ENCODE measurements around the gene INTS2. TPM values are rescaled to one million over a fixed set of nuclear protein-coding genes. Genes with fewer than 3 reads are reported as not detected.
"Not testable (repeated sequence)": the region's sequence is repeated elsewhere in the genome, so short reads cannot be mapped to it uniquely, and the experiment has no call there.

Gene INTS2
- total RNA-seq, 1 donor from 2014 or later, result 16.9 TPM

- no peak for TF ChIP-seq CTCF (IDR thresholded peaks at IDR 0.05; ENCODE audit: unreplicated experiment)
- no peaks in the 10 kb centered on the region for H3K4me1 Mint-ChIP-seq (ENCODE audit: low read depth)
- H3K36me3 Mint-ChIP-seq (ENCODE audit: insufficient read depth), result peaks cover 12% of the 10 kb centered on the region
- H3K27ac Mint-ChIP-seq, result no peak overlapping the region
- no peaks in the 10 kb centered on the region for H3K27me3 Mint-ChIP-seq
- no peak overlapping the region for H3K4me3 Mint-ChIP-seq (ENCODE audit: low read depth)
- DNase-seq (ENCODE audit: low spot score, unreplicated experiment), result no peak
- no peaks in the 10 kb centered on the region for H3K9me3 Mint-ChIP-seq (ENCODE audit: low read depth)
These were observed 15.3 kb upstream of the INTS2 start for GRCh38 chr17:61943117-61943516.

GRCh38 chr17:61942085-61942484 is 14.3 kb upstream of the INTS2 start:
- H3K4me3 Mint-ChIP-seq (ENCODE audit: low read depth), result no peak overlapping the region
- no peak overlapping the region for H3K27ac Mint-ChIP-seq
- TF ChIP-seq CTCF (IDR thresholded peaks at IDR 0.05; ENCODE audit: unreplicated experiment), result no peak
- no peaks in the 10 kb centered on the region for H3K27me3 Mint-ChIP-seq
- H3K36me3 Mint-ChIP-seq (ENCODE audit: insufficient read depth), result peaks cover 12% of the 10 kb centered on the region
- H3K4me1 Mint-ChIP-seq (ENCODE audit: low read depth), result no peaks in the 10 kb centered on the region
- no peaks in the 10 kb centered on the region for H3K9me3 Mint-ChIP-seq (ENCODE audit: low read depth)
- DNase-seq (ENCODE audit: low spot score, unreplicated experiment), result no peak

GRCh38 chr17:61928101-61928436 is 287 bp upstream of the INTS2 start:
- peaks cover 1% of the 10 kb centered on the region for H3K36me3 Mint-ChIP-seq (ENCODE audit: insufficient read depth)
- H3K4me1 Mint-ChIP-seq (ENCODE audit: low read depth), result peaks cover 12% of the 10 kb centered on the region
- H3K4me3 Mint-ChIP-seq (ENCODE audit: low read depth), result peak overlapping the region; percentile 88
- H3K27ac Mint-ChIP-seq, result peak overlapping the region; percentile 94
- peaks cover 4% of the 10 kb centered on the region for H3K27me3 Mint-ChIP-seq
- no peak for TF ChIP-seq CTCF (IDR thresholded peaks at IDR 0.05; ENCODE audit: unreplicated experiment)
- DNase-seq (ENCODE audit: low spot score, unreplicated experiment), result no peak
- no peaks in the 10 kb centered on the region for H3K9me3 Mint-ChIP-seq (ENCODE audit: low read depth)

- DNase-seq (ENCODE audit: low spot score, unreplicated experiment), result no peak
- peaks cover 4% of the 10 kb centered on the region for H3K27me3 Mint-ChIP-seq
- peak overlapping the region; percentile 88 for H3K4me3 Mint-ChIP-seq (ENCODE audit: low read depth)
- TF ChIP-seq CTCF (IDR thresholded peaks at IDR 0.05; ENCODE audit: unreplicated experiment), result no peak
- peak overlapping the region; percentile 94 for H3K27ac Mint-ChIP-seq
- peaks cover 12% of the 10 kb centered on the region for H3K4me1 Mint-ChIP-seq (ENCODE audit: low read depth)
- no peaks in the 10 kb centered on the region for H3K9me3 Mint-ChIP-seq (ENCODE audit: low read depth)
- H3K36me3 Mint-ChIP-seq (ENCODE audit: insufficient read depth), result peaks cover 3% of the 10 kb centered on the region
These were observed 965 bp downstream of the INTS2 start for GRCh38 chr17:61926826-61927207.

GRCh38 chr17:61915162-61915561 is 12.6 kb downstream of the INTS2 start:
- not testable (repeated sequence) for H3K27ac Mint-ChIP-seq; DNase-seq (ENCODE audit: low spot score, unreplicated experiment); H3K4me3 Mint-ChIP-seq (ENCODE audit: low read depth); H3K27me3 Mint-ChIP-seq; H3K4me1 Mint-ChIP-seq (ENCODE audit: low read depth); H3K9me3 Mint-ChIP-seq (ENCODE audit: low read depth)
- peaks cover 29% of the 10 kb centered on the region for H3K36me3 Mint-ChIP-seq (ENCODE audit: insufficient read depth)

GRCh38 chr17:61908292-61909037 is 19.3 kb downstream of the INTS2 start:
- Mint-ChIP-seq H3K9me3 (ENCODE audit: low read depth) (no peaks in the 10 kb centered on the region), H3K4me3 (ENCODE audit: low read depth) (no peak overlapping the region), H3K27ac (no peak overlapping the region), H3K27me3 (no peaks in the 10 kb centered on the region), H3K4me1 (ENCODE audit: low read depth) (no peaks in the 10 kb centered on the region), H3K36me3 (ENCODE audit: insufficient read depth) (peaks cover 17% of the 10 kb centered on the region)
- no peak for TF ChIP-seq CTCF (IDR thresholded peaks at IDR 0.05; ENCODE audit: unreplicated experiment)
- no peak for DNase-seq (ENCODE audit: low spot score, unreplicated experiment)
